BE2C (cell line): ENCODE results near the gene CD40.
A peak's percentile ranks its signal among the peaks of the same experiment; 100 is the strongest.

Experiments used
- DNase-seq: peaks from one replicate; pipeline ENCODE4 v3.0.0-alpha.2; 2020
- H3K27me3 ChIP-seq: fragments of 250-450 bp; sonication (Bioruptor Pico); 2 replicates; pipeline ENCODE4 v1.5.1; 2020; ENCODE audit warnings: mild to moderate bottlenecking
- H3K36me3 ChIP-seq: fragments of 250-450 bp; sonication (Bioruptor Pico); 2 replicates; pipeline ENCODE4 v1.5.1; 2020; ENCODE audit warnings: mild to moderate bottlenecking
- H3K4me1 ChIP-seq: fragments of 250-450 bp; sonication (Bioruptor Pico); 2 replicates; pipeline ENCODE4 v1.5.1; 2020
- H3K4me3 ChIP-seq: 2 replicates; pipeline ENCODE4 v1.5.1; 2011; ENCODE audit warnings: low read depth, low read length
- H3K9me3 ChIP-seq: fragments of 250-450 bp; sonication (Bioruptor Pico); 2 replicates; pipeline ENCODE4 v1.5.1; 2020
- TF ChIP-seq, protein P1 (sequence below): IDR thresholded peaks from 2 replicates; pipeline ENCODE4 v1.5.1; 2012; ENCODE audit warnings: mild to moderate bottlenecking, low read depth, low read length

The CD40 gene

DNA sequence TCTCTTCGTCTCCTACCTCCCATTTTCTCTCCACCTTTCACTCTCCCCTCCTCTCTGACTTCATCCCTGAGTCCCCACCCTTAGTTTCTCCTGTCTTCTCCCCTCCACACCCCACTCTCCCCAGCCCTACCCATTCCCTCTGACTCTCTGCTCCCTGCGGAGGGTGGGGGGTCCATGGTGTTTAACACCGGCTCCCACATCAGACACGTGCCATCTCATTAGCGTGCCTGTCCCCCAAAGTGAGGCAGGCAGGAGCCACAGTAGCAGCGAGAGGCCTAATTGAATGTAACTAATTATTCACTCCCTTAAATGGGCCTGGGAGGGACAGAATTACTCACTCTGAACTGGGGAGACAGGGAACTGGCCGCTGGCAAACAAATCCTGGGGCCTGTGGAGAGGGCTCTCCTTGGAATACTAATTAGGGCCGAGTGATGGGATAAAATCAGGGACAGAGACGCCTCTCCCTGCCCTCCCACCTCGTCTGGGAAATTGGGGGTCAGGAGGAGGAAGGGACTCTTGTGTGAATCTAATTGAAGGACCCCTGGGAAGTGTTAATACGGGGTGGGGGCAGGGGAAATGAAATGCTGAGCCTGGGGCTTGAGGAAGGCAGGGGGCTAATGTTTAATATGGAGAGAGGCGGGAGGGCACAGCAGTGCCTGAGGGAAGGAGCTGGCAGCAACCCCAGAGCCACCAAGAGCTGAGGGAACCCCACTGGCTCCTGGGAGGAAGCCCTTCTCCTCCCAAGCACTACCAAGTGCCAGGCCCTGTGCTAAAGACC is 17.9 kb downstream of the CD40 start:
- Histone ChIP-seq H3K36me3 (no peaks in the 10 kb centered on the region), H3K4me1 (peaks cover 22% of the 10 kb centered on the region), H3K27me3 (peaks cover 7% of the 10 kb centered on the region), H3K4me3 (no peak overlapping the region), H3K9me3 (no peaks in the 10 kb centered on the region)
- TF ChIP-seq, protein P1, sequence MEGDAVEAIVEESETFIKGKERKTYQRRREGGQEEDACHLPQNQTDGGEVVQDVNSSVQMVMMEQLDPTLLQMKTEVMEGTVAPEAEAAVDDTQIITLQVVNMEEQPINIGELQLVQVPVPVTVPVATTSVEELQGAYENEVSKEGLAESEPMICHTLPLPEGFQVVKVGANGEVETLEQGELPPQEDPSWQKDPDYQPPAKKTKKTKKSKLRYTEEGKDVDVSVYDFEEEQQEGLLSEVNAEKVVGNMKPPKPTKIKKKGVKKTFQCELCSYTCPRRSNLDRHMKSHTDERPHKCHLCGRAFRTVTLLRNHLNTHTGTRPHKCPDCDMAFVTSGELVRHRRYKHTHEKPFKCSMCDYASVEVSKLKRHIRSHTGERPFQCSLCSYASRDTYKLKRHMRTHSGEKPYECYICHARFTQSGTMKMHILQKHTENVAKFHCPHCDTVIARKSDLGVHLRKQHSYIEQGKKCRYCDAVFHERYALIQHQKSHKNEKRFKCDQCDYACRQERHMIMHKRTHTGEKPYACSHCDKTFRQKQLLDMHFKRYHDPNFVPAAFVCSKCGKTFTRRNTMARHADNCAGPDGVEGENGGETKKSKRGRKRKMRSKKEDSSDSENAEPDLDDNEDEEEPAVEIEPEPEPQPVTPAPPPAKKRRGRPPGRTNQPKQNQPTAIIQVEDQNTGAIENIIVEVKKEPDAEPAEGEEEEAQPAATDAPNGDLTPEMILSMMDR, result no peak
- no peak for DNase-seq

DNA sequence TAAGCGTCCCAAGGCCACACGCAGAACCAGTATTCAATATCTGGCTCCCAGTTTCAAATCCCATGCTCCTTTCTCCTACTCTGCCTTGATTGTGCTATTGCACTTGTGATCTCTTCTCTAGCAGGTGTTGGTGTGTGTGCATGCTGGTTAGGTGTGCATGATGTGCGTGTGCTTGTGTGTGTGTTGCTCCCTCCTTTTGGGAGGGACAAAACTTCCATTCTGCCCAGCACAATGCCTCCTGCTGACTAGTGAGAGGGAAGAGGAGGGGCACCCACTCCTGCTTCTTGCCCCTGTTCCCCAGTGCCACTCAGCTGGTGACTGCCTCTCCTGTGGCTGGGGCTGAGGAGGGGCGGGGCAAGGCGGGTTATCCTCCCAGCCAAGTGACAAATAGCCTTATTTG is 19.7 kb downstream of the CD40 start:
- H3K4me3 ChIP-seq, result no peak overlapping the region
- H3K27me3 ChIP-seq, result no peaks in the 10 kb centered on the region
- H3K9me3 ChIP-seq, result no peaks in the 10 kb centered on the region
- H3K4me1 ChIP-seq, result peaks cover 30% of the 10 kb centered on the region
- DNase-seq, result no peak
- H3K36me3 ChIP-seq, result no peaks in the 10 kb centered on the region
- TF ChIP-seq, protein P1, result no peak

DNA sequence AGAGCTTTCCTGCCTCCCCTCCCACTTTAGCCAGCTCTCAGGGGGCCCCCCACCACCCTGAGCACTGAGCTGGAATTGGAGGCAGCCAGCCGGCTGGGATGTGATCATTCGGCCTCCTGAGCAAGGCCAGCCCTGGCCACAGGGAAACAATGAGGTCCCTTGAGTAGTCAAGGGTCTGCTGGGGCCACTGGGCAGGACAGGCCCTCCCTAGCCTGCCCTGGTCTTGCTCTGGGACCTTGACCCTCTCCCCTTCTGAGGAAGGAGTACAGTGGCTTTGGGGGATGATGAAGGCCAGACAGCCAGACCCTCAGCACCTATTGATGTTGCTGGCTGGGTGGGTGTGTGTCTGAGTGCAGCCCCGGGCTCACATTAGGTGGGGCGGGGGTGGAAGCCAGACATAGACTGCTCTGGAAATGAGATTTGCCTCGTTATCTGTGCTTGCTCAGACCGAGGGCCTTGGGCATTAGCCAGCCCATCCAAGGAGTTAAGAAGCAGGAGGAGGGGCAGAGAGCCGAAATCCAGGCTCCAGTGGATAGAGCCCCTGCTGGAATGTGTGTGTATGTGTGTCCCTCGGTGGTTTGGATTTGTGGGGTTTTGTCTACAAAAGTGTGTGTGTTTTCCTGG is 21.3 kb downstream of the CD40 start:
- TF ChIP-seq, protein P1, result peak; percentile 36

DNA sequence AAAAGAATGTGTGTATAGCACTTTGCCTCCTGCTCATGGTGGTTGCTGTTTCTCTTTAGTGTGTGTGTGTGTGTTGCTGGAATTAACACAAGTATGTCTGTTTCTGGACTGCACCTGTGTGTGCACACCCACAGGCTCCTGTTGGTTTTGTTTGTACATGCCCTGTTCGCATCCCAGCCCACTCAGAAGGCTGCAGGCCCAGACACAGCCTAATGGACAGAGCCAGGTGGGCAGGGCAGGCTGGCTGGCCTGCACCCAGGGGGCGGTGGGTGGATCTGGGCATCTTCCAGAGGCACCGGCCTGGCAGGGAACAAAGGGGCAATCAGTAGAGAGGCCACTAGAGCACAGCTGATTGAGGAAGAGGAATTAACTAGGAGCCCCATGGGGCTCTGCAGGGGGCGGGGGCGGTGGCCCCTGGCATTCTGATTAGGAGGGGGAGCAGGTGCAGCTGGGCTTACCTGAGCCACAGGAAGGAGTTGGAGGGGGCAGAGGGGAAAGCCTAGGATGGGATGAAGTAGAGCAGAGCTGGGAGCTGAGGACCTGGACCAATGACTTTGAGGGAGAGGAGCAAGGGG is 21.9 kb downstream of the CD40 start:
- H3K27me3 ChIP-seq, result no peaks in the 10 kb centered on the region
- no peaks in the 10 kb centered on the region for H3K36me3 ChIP-seq
- TF ChIP-seq, protein P1, result no peak
- H3K4me1 ChIP-seq, result peaks cover 30% of the 10 kb centered on the region
- H3K4me3 ChIP-seq, result no peak overlapping the region
- no peak for DNase-seq
- H3K9me3 ChIP-seq, result no peaks in the 10 kb centered on the region

More for the DNA sequence above, 21.3 kb downstream of the CD40 start:
- no peak overlapping the region for H3K4me3 ChIP-seq
- H3K27me3 ChIP-seq, result no peaks in the 10 kb centered on the region
- no peaks in the 10 kb centered on the region for H3K9me3 ChIP-seq
- no peaks in the 10 kb centered on the region for H3K36me3 ChIP-seq
- H3K4me1 ChIP-seq, result peaks cover 30% of the 10 kb centered on the region
- DNase-seq, result peak; percentile 88

DNA sequence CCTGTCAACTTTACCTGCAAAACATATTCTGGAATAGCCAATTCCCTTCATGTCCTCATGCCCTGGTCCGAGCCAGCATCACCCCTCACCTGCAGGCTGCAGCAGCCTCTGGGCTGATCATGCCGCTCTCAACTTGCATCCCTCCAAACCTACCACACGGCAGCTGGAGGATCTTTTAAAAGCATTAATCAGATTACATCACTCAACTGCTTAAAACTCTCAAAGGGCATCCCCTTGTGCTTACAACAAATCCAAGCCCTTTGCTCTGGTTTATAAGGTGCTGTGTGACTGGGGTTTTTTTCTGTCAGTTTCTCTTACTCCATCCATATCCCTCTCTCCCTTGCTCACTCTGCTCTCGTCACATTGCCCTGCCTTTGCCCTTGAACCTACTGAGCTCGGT is 24.0 kb downstream of the CD40 start:
- TF ChIP-seq, protein P1, result no peak
- no peak for DNase-seq
- H3K27me3 ChIP-seq, result no peaks in the 10 kb centered on the region

DNA sequence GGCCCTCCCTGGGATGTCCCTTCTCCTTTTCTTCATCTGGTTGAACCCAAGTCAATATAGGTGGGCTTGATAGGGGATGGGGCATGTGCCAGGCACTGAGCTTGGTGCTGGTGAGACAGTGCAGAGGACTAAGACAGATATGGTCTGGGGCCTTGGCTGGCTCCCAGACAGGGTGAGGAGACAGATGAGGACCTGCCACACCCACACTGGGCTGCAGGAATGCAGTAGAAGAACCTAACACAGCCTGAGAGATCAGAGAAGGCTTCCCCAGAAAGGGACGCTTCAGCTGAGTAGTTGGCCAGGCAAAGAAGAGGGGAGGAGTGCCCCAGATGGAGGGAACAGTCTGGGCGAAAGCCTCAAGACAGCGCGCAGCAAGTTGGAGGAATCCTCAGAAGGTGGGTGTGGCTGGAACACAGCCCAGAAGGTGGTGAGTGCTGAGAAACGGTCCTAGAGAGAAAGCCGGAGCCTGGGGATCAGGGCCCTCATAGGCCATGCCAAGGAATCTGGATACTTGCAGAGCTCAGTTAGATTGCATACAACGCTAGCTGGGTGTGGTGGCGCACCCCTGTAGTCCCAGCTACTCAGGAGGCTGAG is 26.4 kb downstream of the CD40 start:
- Histone ChIP-seq H3K9me3 (no peaks in the 10 kb centered on the region), H3K4me1 (peaks cover 32% of the 10 kb centered on the region), H3K4me3 (no peak overlapping the region), H3K27me3 (no peaks in the 10 kb centered on the region), H3K36me3 (no peaks in the 10 kb centered on the region)
- TF ChIP-seq, protein P1, result no peak
- DNase-seq, result no peak

More for the DNA sequence above, 24.0 kb downstream of the CD40 start:
- no peak overlapping the region for H3K4me3 ChIP-seq
- H3K36me3 ChIP-seq, result no peaks in the 10 kb centered on the region
- no peaks in the 10 kb centered on the region for H3K9me3 ChIP-seq
- peaks cover 34% of the 10 kb centered on the region for H3K4me1 ChIP-seq
